NCI-H460 (cell line): ENCODE measurements around the gene B9D1. TPM values are rescaled to one million over a fixed set of nuclear protein-coding genes. Genes with fewer than 3 reads are reported as not detected.

Experiments
- DNase-seq: peaks from one replicate; pipeline ENCODE4 v3.0.0-alpha.2; 2016; ENCODE audit warnings: low read depth; ENCODE audit errors: extremely low read depth
- total RNA-seq: library from RNA; depleted of rRNA; stranded (reverse); fragments of >200 nt; shearing (Covaris generic); gene quantifications from 2 replicates; pipeline ENCODE4 v1.2.3, GENCODE V29; 2014

Gene B9D1
- total RNA-seq, 1 experiment from 2014 or later: 20.2 TPM

GRCh38 chr17:19308398-19308797 is 54.1 kb downstream of the B9D1 start:
- no peak for DNase-seq

- no peak for DNase-seq
Measured at GRCh38 chr17:19307521-19307920, 55.0 kb downstream of the B9D1 start.

GRCh38 chr17:19306160-19307111 is 56.1 kb downstream of the B9D1 start:
- no peak for DNase-seq

- DNase-seq: no peak
Measured at GRCh38 chr17:19305761-19306159, 56.8 kb downstream of the B9D1 start.

- no peak for DNase-seq
Measured at GRCh38 chr17:19305256-19305655, 57.3 kb downstream of the B9D1 start.

- DNase-seq: no peak
Measured at GRCh38 chr17:19304751-19305150, 57.8 kb downstream of the B9D1 start.

DNA sequence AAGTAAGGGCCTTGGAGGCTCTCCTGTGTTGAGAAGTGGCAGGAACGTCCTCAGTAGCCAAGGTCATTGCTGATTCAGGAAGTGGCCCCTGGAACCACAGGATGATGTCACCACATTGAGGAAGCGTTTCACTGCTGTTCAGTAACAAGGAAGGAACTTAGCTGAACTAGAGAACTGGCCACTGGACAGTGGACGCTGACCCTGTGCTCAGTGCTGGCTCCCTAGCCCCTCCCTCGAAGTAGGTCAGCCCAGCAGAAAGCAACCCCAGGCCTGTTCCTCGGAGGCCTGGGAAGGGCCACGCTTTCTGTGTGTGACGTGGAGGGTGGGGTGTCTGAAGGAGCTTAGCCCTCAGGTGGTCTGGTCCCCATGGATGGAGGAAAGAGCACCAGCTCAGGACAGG is 58.3 kb downstream of the B9D1 start:
- no peak for DNase-seq

- DNase-seq: no peak
Measured at GRCh38 chr17:19303367-19303776, 59.2 kb downstream of the B9D1 start.

DNA sequence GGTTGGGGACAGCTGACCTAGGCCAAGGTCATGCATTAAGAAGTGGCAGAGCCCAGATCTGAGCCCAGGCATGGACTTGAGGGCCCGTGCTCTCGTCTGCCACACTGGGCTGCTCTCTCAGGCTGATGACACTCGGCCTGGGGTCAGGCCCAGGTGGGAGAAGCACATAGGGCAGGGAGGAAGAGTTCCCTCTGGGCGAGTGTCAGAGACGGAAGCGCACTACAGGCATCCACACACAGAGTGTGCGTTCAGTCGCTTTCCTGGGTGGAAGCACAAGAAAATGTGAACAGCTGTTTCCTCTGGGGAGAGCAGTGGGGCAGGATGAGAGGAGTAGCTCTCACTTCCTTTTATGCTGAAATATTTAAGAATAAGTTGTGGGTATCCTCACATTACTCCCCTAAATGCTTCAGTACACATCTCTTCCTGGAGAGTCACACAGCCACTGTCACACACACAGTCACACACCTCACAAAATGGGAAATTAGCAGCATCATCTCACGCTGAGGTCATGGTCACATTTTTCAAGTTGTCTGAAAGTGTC is 59.7 kb downstream of the B9D1 start:
- DNase-seq: no peak

GRCh38 chr17:19301973-19302372 is 60.5 kb downstream of the B9D1 start:
- no peak for DNase-seq

- no peak for DNase-seq
Measured at GRCh38 chr17:19301274-19301951, 61.1 kb downstream of the B9D1 start.

- no peak for DNase-seq
Measured at GRCh38 chr17:19299866-19300265, 62.7 kb downstream of the B9D1 start.

DNA sequence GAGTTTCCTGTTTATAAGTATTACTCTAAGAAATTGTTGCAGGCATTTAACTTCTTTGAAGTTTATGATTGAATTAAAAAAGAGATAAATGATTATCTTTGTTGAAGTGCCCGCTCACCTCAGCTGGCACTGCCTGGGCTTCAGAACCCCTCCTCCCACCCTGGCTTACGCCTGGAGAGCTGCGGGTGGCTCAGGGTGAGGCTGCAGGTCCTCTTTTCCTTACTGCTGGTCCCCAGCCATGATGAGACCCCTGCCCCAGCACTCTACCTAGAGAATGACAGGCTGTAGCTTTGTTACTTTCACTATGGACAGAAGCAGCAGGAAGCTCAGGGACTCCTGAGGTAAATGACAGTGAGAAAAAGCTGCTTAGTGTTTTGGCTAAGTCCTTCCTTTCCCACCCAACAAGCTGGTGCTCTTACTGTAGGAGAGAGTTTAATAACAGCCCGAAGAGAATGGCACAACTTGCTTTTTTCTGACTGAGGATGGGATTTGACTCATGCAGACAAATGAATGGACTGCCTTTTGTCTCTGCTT is 63.2 kb downstream of the B9D1 start:
- DNase-seq: no peak

DNA sequence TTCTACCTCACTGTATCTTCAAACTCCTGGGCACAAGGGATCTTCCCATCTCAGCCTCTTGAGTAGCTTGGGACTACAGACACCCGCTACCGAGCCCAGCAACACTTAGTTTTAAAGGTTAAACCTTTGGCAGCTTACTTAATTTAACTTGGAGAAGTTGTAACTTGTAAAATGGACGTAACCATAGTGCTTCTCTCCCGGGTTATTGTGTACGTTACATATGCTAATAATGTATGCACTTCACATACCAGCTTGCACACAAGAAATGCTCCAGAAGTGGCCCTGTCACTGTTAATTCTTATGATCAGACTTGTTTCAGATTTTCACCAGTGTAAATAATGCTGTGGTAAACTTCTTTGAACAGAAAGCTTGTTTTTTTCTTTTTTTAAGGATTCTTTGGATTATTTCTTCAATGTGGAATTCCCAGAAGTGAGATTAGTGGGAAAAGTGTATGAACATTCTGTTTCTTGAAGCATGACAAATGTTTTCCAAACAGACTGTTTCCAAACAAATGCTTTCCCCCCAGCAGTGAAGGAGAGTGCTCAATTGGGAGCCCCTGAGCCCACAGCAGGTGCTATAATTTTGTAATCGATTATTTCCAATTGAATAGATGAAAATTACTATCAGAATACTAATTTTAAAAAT is 63.8 kb downstream of the B9D1 start:
- no peak for DNase-seq

GRCh38 chr17:19296786-19297778 is 65.4 kb downstream of the B9D1 start:
- DNase-seq: no peak

- DNase-seq: no peak
Measured at GRCh38 chr17:19295473-19296135, 66.9 kb downstream of the B9D1 start.

- no peak for DNase-seq
Measured at GRCh38 chr17:19294443-19294842, 68.1 kb downstream of the B9D1 start.
